HEK293 (cell line): ENCODE measurements around the gene IPCEF1.

ENCODE experiments used
- CTCF ChIA-PET: fragments of 350-600 bp; formaldehyde crosslinking; extraction: SDS; loops from one replicate; lab custom pipeline; 2021; ENCODE audit warnings: antibody characterized with exemption; lab: Yijun Ruan, JAX
- POLR2A ChIA-PET: fragments of 300-600 bp; formaldehyde crosslinking; extraction: SDS; loops from one replicate; lab custom pipeline; 2020; ENCODE audit warnings: antibody characterized with exemption, inconsistent platforms; lab: Yijun Ruan, JAX
- H3K27ac ChIP-seq: fragments of 200-500 bp; sonication (Bioruptor generic); 2 replicates; pipeline ENCODE4 v1.5.1; 2014; ENCODE audit warnings: low read depth, low read length, control low read depth, inconsistent platforms; ENCODE audit errors: extremely low read depth
- H3K36me3 ChIP-seq, 2 experiments: fragments of 200-500 bp in 1 of 2; sonication (Bioruptor generic) in 1 of 2; 1 replicate in 1 of 2; 2 replicates in 1 of 2; pipeline ENCODE4 v1.5.1; 2014 to 2017; ENCODE audit warnings: inconsistent platforms in 2 of 2, low read length in 2 of 2; ENCODE audit not compliant: control insufficient read depth in 2 of 2, insufficient read depth in 1 of 2
- H3K4me1 ChIP-seq: fragments of 200-500 bp; sonication (Bioruptor generic); 2 replicates; pipeline ENCODE4 v1.5.1; 2014; ENCODE audit warnings: mild to moderate bottlenecking, low read length, inconsistent platforms; ENCODE audit not compliant: control insufficient read depth, insufficient read depth
- H3K4me3 ChIP-seq: 2 replicates; pipeline ENCODE4 v1.5.1; 2011; ENCODE audit warnings: low read depth, mild to moderate bottlenecking, control low read depth, low read length, moderate library complexity
- H3K9me3 ChIP-seq: fragments of 200-500 bp; sonication (Bioruptor generic); 2 replicates; pipeline ENCODE4 v1.5.1; 2014; ENCODE audit warnings: low read depth, low read length, inconsistent platforms; ENCODE audit not compliant: control insufficient read depth, insufficient read depth
- HOXD13 ChIP-seq: sonication (generic); formaldehyde crosslinking; IDR thresholded peaks from 2 replicates; pipeline ENCODE4 v1.8.0; 2022; ENCODE audit warnings: missing genetic modification reagents, borderline replicate concordance
- MEIS1 ChIP-seq: sonication (generic); formaldehyde crosslinking; IDR thresholded peaks from 2 replicates; pipeline ENCODE4 v1.8.1; 2022; ENCODE audit warnings: missing genetic modification reagents, mild to moderate bottlenecking, borderline replicate concordance
- MZF1 ChIP-seq: fragments of 450-650 bp; formaldehyde crosslinking; IDR thresholded peaks from 2 replicates; pipeline ENCODE4 v1.5.1; 2017; ENCODE audit warnings: missing biosample characterization, missing genetic modification characterization, borderline replicate concordance
- ZBTB21 ChIP-seq: fragments of 450-650 bp; formaldehyde crosslinking; IDR thresholded peaks from 2 replicates; pipeline ENCODE4 v1.5.1; 2017; ENCODE audit warnings: missing biosample characterization, missing genetic modification characterization
- ZBTB7A ChIP-seq: fragments of 450-650 bp; formaldehyde crosslinking; IDR thresholded peaks from 2 replicates; pipeline ENCODE4 v1.5.1; 2016; ENCODE audit warnings: low read depth, missing biosample characterization, missing genetic modification characterization
- ZNF138 ChIP-seq: fragments of 450-650 bp; formaldehyde crosslinking; IDR thresholded peaks from 2 replicates; pipeline ENCODE4 v1.5.1; 2016; ENCODE audit warnings: missing biosample characterization, missing genetic modification characterization, borderline replicate concordance
- ZNF155 ChIP-seq: fragments of 450-650 bp; formaldehyde crosslinking; IDR thresholded peaks from 2 replicates; pipeline ENCODE4 v1.5.1; 2016; ENCODE audit warnings: missing biosample characterization, missing genetic modification characterization
- ZNF157 ChIP-seq: fragments of 450-650 bp; formaldehyde crosslinking; IDR thresholded peaks from 2 replicates; pipeline ENCODE4 v1.5.1; 2016; ENCODE audit warnings: missing biosample characterization, missing genetic modification characterization
- ZNF184 ChIP-seq: fragments of 450-650 bp; IDR thresholded peaks from 2 replicates; pipeline ENCODE4 v1.5.1; 2018; ENCODE audit warnings: missing biosample characterization, mild to moderate bottlenecking, missing genetic modification characterization
- ZNF221 ChIP-seq: fragments of 450-650 bp; formaldehyde crosslinking; IDR thresholded peaks from 2 replicates; pipeline ENCODE4 v1.5.1; 2017; ENCODE audit warnings: missing biosample characterization, missing genetic modification characterization, borderline replicate concordance
- ZNF266 ChIP-seq: fragments of 450-650 bp; formaldehyde crosslinking; IDR thresholded peaks from 2 replicates; pipeline ENCODE4 v1.5.1; 2016; ENCODE audit warnings: missing biosample characterization, missing genetic modification characterization, low read depth
- ZNF350 ChIP-seq: fragments of 450-650 bp; formaldehyde crosslinking; IDR thresholded peaks from 2 replicates; pipeline ENCODE4 v1.5.0; 2017; ENCODE audit warnings: missing biosample characterization, mild to moderate bottlenecking, missing genetic modification characterization
- ZNF510 ChIP-seq: fragments of 450-650 bp; formaldehyde crosslinking; IDR thresholded peaks from 2 replicates; pipeline ENCODE4 v1.5.1; 2018; ENCODE audit warnings: mild to moderate bottlenecking, missing genetic modification characterization, missing biosample characterization; ENCODE audit not compliant: insufficient replicate concordance
- ZNF561 ChIP-seq: fragments of 450-650 bp; IDR thresholded peaks from 2 replicates; pipeline ENCODE4 v1.5.1; 2018; ENCODE audit warnings: missing biosample characterization, missing genetic modification characterization, borderline replicate concordance
- ZNF629 ChIP-seq: fragments of 450-650 bp; formaldehyde crosslinking; IDR thresholded peaks from 2 replicates; pipeline ENCODE4 v1.5.1; 2017; ENCODE audit warnings: missing biosample characterization, missing genetic modification characterization
- ZNF701 ChIP-seq: fragments of 450-650 bp; formaldehyde crosslinking; IDR thresholded peaks from 2 replicates; pipeline ENCODE4 v1.5.1; 2016; ENCODE audit warnings: missing biosample characterization, missing genetic modification characterization
- ZNF747 ChIP-seq: fragments of 450-650 bp; formaldehyde crosslinking; IDR thresholded peaks from 2 replicates; pipeline ENCODE4 v1.5.1; 2016; ENCODE audit warnings: missing biosample characterization, missing genetic modification characterization
- ZNF830 ChIP-seq: fragments of 450-650 bp; IDR thresholded peaks from 2 replicates; pipeline ENCODE4 v1.5.0; 2018; ENCODE audit warnings: missing biosample characterization, missing genetic modification characterization, low read depth, mild to moderate bottlenecking, moderate library complexity
- TF ChIP-seq, protein P1 (sequence below): IDR thresholded peaks from 2 replicates; pipeline ENCODE4 v1.6.1; 2011; ENCODE audit warnings: mild to moderate bottlenecking, low read depth, low read length, borderline replicate concordance
- TF ChIP-seq, protein P2 (sequence below): fragments of 450-650 bp; formaldehyde crosslinking; IDR thresholded peaks from 2 replicates; pipeline ENCODE4 v1.5.1; 2016; ENCODE audit warnings: missing biosample characterization, missing genetic modification characterization
- TF ChIP-seq, protein P3 (sequence below): fragments of 450-650 bp; formaldehyde crosslinking; IDR thresholded peaks from 2 replicates; pipeline ENCODE4; 2016; ENCODE audit warnings: missing biosample characterization, missing genetic modification characterization
- TF ChIP-seq, protein P4 (sequence below): fragments of 450-650 bp; formaldehyde crosslinking; optimal IDR thresholded peaks from 2 replicates; pipeline ENCODE3; 2016; ENCODE audit warnings: missing biosample characterization, mild to moderate bottlenecking, missing genetic modification characterization
- TF ChIP-seq, protein P5 (sequence below): fragments of 450-650 bp; formaldehyde crosslinking; IDR thresholded peaks from 2 replicates; pipeline ENCODE4 v1.5.1; 2017; ENCODE audit warnings: missing biosample characterization, missing genetic modification characterization
- TF ChIP-seq, protein P6 (sequence below): fragments of 450-650 bp; formaldehyde crosslinking; IDR thresholded peaks from 2 replicates; pipeline ENCODE4 v1.5.1; 2016; ENCODE audit warnings: missing biosample characterization, missing genetic modification characterization

Gene IPCEF1

DNA sequence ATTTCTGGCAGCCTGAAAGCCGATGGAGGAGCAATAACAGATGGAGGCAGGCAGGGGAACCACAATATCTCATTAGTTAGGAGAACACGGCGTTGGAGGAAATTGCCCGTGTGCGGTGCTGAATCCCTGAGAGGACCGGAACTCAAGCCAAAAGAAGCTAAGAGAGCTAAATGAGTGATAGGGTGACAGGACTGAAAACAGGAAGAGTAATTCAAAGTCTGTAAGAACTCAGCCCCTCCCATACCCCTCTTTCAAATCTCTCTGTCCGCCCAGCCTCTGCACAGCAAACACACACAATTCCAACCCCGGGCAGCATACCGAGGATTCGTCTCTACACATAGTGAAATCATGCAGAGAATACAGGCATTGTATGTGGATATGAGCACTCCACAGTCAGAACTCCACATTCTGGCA lies 2.6 kb upstream of the IPCEF1 start:
- ChIA-PET POLR2A (no interaction called here), CTCF (interaction anchor here (1.0 kb wide), 1 partner anchor 11 kb away, joined by 7 read pairs; no protein-coding TSS in a partner anchor)
- H3K4me3 ChIP-seq = no peak overlapping the region
- TF ChIP-seq ZNF701 (tag by site-specific recombination) (no peak), ZNF747 (no peak), ZNF184 (tag by site-specific recombination) (no peak), ZNF155 (tag by site-specific recombination) (no peak), ZNF157 (tag by site-specific recombination) (no peak), HOXD13 (no peak), MZF1 (tag by site-specific recombination) (no peak), ZNF266 (tag by site-specific recombination) (no peak)
- TF ChIP-seq, protein P1, sequence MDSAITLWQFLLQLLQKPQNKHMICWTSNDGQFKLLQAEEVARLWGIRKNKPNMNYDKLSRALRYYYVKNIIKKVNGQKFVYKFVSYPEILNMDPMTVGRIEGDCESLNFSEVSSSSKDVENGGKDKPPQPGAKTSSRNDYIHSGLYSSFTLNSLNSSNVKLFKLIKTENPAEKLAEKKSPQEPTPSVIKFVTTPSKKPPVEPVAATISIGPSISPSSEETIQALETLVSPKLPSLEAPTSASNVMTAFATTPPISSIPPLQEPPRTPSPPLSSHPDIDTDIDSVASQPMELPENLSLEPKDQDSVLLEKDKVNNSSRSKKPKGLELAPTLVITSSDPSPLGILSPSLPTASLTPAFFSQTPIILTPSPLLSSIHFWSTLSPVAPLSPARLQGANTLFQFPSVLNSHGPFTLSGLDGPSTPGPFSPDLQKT = no peak
- TF ChIP-seq, protein P2, sequence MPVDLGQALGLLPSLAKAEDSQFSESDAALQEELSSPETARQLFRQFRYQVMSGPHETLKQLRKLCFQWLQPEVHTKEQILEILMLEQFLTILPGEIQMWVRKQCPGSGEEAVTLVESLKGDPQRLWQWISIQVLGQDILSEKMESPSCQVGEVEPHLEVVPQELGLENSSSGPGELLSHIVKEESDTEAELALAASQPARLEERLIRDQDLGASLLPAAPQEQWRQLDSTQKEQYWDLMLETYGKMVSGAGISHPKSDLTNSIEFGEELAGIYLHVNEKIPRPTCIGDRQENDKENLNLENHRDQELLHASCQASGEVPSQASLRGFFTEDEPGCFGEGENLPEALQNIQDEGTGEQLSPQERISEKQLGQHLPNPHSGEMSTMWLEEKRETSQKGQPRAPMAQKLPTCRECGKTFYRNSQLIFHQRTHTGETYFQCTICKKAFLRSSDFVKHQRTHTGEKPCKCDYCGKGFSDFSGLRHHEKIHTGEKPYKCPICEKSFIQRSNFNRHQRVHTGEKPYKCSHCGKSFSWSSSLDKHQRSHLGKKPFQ (tag by site-specific recombination) = no peak
- TF ChIP-seq, protein P3, sequence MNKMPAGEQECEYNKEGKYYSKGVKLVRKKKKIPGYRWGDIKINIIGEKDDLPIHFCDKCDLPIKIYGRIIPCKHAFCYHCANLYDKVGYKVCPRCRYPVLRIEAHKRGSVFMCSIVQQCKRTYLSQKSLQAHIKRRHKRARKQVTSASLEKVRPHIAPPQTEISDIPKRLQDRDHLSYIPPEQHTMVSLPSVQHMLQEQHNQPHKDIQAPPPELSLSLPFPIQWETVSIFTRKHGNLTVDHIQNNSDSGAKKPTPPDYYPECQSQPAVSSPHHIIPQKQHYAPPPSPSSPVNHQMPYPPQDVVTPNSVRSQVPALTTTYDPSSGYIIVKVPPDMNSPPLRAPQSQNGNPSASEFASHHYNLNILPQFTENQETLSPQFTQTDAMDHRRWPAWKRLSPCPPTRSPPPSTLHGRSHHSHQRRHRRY = no peak
- H3K36me3 ChIP-seq = no peaks in the 10 kb centered on the region; a peak in 1 of 3 replicates
- no peak overlapping the region for H3K27ac ChIP-seq
- H3K9me3 ChIP-seq = no peaks in the 10 kb centered on the region
- H3K4me1 ChIP-seq = no peaks in the 10 kb centered on the region

DNA sequence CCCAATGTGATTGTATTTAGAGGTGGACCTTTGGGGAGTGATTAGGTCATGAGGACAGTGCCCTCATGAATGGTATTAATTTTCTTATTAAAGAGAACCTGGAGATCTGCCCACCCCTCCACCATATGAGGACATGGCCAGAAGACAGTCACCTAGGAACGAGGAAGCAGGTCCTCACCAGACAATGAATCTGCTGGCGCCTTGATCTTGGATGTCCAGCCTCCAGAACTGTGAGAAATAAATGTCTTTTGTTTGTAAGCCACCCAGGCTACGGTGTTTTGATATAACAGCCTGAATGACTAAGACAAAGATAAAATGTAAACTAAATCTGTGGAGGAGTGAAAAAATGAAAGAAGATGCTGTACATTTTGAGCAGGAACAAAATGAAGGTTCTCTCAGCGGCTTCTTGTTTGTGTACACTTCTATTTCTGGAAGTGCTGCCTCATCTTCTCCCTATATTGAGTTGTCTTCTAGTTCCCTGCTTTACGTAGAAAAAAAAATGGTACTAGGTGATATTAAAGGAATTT lies 1.5 kb upstream of the IPCEF1 start:
- Histone ChIP-seq H3K27ac (no peak overlapping the region), H3K9me3 (no peaks in the 10 kb centered on the region), H3K4me1 (no peaks in the 10 kb centered on the region), H3K36me3 (no peaks in the 10 kb centered on the region; a peak in 1 of 3 replicates), H3K4me3 (no peak overlapping the region)
- POLR2A ChIA-PET = no interaction called here
- TF ChIP-seq ZBTB21 (tag by site-specific recombination) (no peak), ZNF830 (tag by site-specific recombination) (no peak), ZNF510 (tag by site-specific recombination) (no peak), ZNF629 (no peak), ZNF221 (tag by site-specific recombination) (no peak), ZNF350 (tag by site-specific recombination) (no peak), MEIS1 (no peak), ZNF138 (tag by site-specific recombination) (no peak), ZBTB7A (tag by site-specific recombination) (no peak), ZNF561 (no peak)
- TF ChIP-seq, protein P4, sequence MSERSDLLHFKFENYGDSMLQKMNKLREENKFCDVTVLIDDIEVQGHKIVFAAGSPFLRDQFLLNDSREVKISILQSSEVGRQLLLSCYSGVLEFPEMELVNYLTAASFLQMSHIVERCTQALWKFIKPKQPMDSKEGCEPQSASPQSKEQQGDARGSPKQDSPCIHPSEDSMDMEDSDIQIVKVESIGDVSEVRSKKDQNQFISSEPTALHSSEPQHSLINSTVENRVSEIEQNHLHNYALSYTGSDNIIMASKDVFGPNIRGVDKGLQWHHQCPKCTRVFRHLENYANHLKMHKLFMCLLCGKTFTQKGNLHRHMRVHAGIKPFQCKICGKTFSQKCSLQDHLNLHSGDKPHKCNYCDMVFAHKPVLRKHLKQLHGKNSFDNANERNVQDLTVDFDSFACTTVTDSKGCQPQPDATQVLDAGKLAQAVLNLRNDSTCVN (tag by site-specific recombination) = no peak
- TF ChIP-seq, protein P5, sequence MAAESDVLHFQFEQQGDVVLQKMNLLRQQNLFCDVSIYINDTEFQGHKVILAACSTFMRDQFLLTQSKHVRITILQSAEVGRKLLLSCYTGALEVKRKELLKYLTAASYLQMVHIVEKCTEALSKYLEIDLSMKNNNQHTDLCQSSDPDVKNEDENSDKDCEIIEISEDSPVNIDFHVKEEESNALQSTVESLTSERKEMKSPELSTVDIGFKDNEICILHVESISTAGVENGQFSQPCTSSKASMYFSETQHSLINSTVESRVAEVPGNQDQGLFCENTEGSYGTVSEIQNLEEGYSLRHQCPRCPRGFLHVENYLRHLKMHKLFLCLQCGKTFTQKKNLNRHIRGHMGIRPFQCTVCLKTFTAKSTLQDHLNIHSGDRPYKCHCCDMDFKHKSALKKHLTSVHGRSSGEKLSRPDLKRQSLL (tag by site-specific recombination) = no peak
- TF ChIP-seq, protein P6, sequence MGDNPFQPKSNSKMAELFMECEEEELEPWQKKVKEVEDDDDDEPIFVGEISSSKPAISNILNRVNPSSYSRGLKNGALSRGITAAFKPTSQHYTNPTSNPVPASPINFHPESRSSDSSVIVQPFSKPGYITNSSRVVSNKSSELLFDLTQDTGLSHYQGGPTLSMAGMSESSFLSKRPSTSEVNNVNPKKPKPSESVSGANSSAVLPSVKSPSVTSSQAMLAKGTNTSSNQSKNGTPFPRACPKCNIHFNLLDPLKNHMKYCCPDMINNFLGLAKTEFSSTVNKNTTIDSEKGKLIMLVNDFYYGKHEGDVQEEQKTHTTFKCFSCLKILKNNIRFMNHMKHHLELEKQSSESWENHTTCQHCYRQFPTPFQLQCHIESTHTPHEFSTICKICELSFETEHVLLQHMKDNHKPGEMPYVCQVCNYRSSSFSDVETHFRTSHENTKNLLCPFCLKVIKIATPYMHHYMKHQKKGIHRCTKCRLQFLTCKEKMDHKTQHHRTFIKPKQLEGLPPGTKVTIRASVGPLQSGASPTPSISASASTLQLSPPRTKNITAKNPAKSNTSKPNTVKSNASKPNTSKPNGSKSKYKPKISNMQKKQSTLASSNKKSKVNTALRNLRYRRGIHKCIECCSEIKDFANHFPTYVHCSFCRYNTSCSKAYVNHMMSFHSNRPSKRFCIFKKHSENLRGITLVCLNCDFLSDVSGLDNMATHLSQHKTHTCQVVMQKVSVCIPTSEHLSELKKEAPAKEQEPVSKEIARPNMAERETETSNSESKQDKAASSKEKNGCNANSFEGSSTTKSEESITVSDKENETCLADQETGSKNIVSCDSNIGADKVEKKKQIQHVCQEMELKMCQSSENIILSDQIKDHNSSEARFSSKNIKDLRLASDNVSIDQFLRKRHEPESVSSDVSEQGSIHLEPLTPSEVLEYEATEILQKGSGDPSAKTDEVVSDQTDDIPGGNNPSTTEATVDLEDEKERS = no peak
- CTCF ChIA-PET = no interaction called here
